ENCODE measurements around the gene GNB3. TPM values are rescaled to one million over a fixed set of nuclear protein-coding genes. Genes with fewer than 3 reads are reported as not detected.

GNB3 gene
- total RNA-seq, 2 experiments from 2014 or later: not detected

GRCh38 chr12:6832125-6832524 lies 8.6 kb upstream of the GNB3 start:
- ChIA-PET CTCF (interaction anchor here (1.1 to 3.6 kb wide), 6 partner anchors 7 to 79 kb away, joined by 3 to 21 read pairs (median 7); partner anchors contain the start of genes CDCA3, GNB3 and MLF2), POLR2A (no interaction called here)
- Mint-ChIP-seq H3K9me3 (no peaks in the 10 kb centered on the region), H3K36me3 (ENCODE audit: low read depth) (no peaks in the 10 kb centered on the region), H3K27ac (no peak overlapping the region), H3K4me1 (peaks cover 16% of the 10 kb centered on the region), H3K4me3 (no peak overlapping the region), H3K27me3 (peaks cover 37% of the 10 kb centered on the region)
- DNase-seq: no peak

DNA sequence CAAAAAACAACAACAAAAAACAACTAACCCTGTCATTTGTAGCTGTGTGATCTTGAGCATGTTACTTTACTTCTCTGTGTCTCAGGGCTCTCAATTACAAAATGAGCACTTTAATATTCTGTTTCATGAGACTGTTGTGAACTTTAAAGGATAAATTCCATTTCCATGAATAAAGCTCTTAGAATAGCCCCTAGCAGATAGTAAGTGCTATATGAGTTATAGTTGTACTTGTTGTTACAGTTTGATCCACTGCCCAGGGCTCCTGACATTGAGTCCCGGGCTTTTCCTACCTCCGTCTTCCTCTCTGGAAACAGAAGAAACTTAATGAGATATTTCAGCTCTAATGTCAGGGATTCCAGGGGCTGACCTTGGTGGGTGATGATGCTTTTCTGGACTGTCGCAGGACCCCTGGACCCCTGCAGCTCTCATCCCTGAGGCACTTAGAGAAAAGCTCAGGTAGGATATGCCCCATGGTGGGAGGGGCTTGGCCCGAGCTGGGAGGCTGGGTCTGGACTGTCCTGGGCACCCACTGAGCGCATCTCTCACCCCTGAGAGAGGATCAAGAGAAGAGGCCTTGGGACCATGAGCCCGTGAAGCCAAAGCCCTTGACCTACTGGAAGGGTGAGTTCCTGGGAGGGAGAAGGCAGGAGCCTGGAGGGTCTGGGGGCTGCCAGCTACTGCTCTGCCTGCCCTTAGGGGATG lies 7.4 kb upstream of the GNB3 start:
- POLR2A ChIA-PET: interaction anchor here (0.6 kb wide), 1 partner anchor 280 kb away, joined by 3 read pairs; no protein-coding TSS in a partner anchor
- Mint-ChIP-seq H3K27ac (no peak overlapping the region), H3K9me3 (no peaks in the 10 kb centered on the region), H3K4me3 (no peak overlapping the region), H3K27me3 (peaks cover 30% of the 10 kb centered on the region), H3K36me3 (ENCODE audit: low read depth) (no peaks in the 10 kb centered on the region), H3K4me1 (peaks cover 10% of the 10 kb centered on the region)
- CTCF ChIA-PET: interaction anchor here (0.7 to 4.3 kb wide), 12 partner anchors 9 to 218 kb away, joined by 3 to 22 read pairs (median 6); partner anchors contain the start of genes CDCA3, MLF2 and TPI1
- no peak for DNase-seq

DNA sequence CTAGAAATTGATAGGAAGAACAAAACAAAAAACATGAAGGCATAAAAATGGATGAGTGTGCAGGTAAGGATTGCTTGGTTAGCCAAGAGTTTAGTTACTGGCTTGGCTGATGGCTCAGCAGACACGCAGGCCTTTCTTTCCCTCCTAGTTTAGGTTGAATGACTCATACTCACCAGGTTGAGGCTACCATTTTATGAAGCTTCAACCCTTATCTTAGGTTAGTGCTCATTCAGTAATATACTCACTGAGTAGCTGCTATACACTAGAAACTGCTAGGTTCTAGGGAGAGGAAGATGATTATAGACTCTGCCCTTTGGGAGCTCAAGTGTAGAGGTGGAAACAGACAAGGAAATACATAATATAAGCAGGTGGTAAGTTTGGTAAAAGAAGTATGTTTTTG lies 6.5 kb upstream of the GNB3 start:
- Mint-ChIP-seq H3K36me3 (ENCODE audit: low read depth) (no peaks in the 10 kb centered on the region), H3K27ac (no peak overlapping the region), H3K27me3 (peaks cover 24% of the 10 kb centered on the region), H3K4me3 (no peak overlapping the region), H3K4me1 (peaks cover 5% of the 10 kb centered on the region), H3K9me3 (no peaks in the 10 kb centered on the region)
- DNase-seq: no peak
- ChIA-PET POLR2A (interaction anchor here (0.6 kb wide), 2 partner anchors 124 to 279 kb away, joined by 3 read pairs; no protein-coding TSS in a partner anchor), CTCF (interaction anchor here (0.6 to 4.3 kb wide), 14 partner anchors 10 to 271 kb away, joined by 3 to 22 read pairs (median 4); partner anchors contain the start of genes CDCA3 and MLF2)

- H3K4me1 Mint-ChIP-seq: peaks cover 5% of the 10 kb centered on the region
- ChIA-PET CTCF (interaction anchor here (0.6 to 4.3 kb wide), 16 partner anchors 9 to 271 kb away, joined by 3 to 22 read pairs (median 4); partner anchors contain the start of genes CDCA3 and MLF2), POLR2A (interaction anchor here (0.6 kb wide), 1 partner anchor 124 kb away, joined by 3 read pairs; no protein-coding TSS in a partner anchor)
- H3K27ac Mint-ChIP-seq: no peak overlapping the region
- no peaks in the 10 kb centered on the region for H3K9me3 Mint-ChIP-seq
- H3K27me3 Mint-ChIP-seq: peaks cover 18% of the 10 kb centered on the region
- no peak overlapping the region for H3K4me3 Mint-ChIP-seq
- no peak for DNase-seq
- H3K36me3 Mint-ChIP-seq (ENCODE audit: low read depth): no peaks in the 10 kb centered on the region
These were observed 5.9 kb upstream of the GNB3 start for GRCh38 chr12:6834873-6835272.

DNA sequence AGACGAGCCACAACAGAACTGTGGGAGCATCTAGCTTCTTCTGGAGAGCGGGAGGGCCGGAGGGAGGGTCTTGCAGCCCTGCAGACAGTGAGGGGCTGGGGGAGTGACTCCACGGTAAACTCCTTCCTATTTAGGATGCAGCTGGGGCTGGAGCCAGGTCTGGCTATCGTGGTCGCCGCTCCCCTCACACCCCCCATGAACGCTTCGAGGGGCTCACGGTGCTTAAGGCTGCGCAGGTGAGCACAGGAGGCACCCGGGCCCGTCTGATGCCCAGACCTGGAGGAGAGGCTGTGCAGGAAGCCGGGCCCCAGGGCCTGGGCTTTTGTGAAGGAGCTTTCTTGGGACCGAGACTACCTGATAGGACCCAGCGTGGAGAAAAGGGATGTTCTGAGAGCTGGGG lies 3.9 kb upstream of the GNB3 start:
- DNase-seq: no peak
- Mint-ChIP-seq H3K4me1 (peaks cover 5% of the 10 kb centered on the region), H3K9me3 (no peaks in the 10 kb centered on the region), H3K4me3 (no peak overlapping the region), H3K27me3 (no peaks in the 10 kb centered on the region), H3K36me3 (ENCODE audit: low read depth) (no peaks in the 10 kb centered on the region), H3K27ac (no peak overlapping the region)
- CTCF ChIA-PET: interaction anchor here (0.8 to 4.3 kb wide), 11 partner anchors 10 to 84 kb away, joined by 3 to 22 read pairs (median 4); partner anchors contain the start of genes CDCA3, MLF2, SPSB2 and TPI1
- POLR2A ChIA-PET: no interaction called here

GRCh38 chr12:6837370-6838060 lies 3.2 kb upstream of the GNB3 start:
- Mint-ChIP-seq H3K4me1 (peaks cover 5% of the 10 kb centered on the region), H3K9me3 (no peaks in the 10 kb centered on the region)

GRCh38 chr12:6838854-6839253 lies 1.9 kb upstream of the GNB3 start:
- DNase-seq: no peak
- Mint-ChIP-seq H3K36me3 (ENCODE audit: low read depth) (no peaks in the 10 kb centered on the region), H3K27me3 (no peaks in the 10 kb centered on the region), H3K4me1 (peaks cover 5% of the 10 kb centered on the region), H3K27ac (no peak overlapping the region), H3K4me3 (no peak overlapping the region), H3K9me3 (no peaks in the 10 kb centered on the region)
- POLR2A ChIA-PET: interaction anchor here (1.2 kb wide), 1 partner anchor 8 kb away, joined by 3 read pairs; no protein-coding TSS in a partner anchor
- CTCF ChIA-PET: interaction anchor here (0.9 to 2.3 kb wide), 6 partner anchors 10 to 87 kb away, joined by 3 to 7 read pairs (median 4); no protein-coding TSS in a partner anchor

More at GRCh38 chr12:6837370-6838060, 3.2 kb upstream of the GNB3 start:
- ChIA-PET CTCF (interaction anchor here (0.8 to 4.3 kb wide), 8 partner anchors 9 to 84 kb away, joined by 3 to 22 read pairs (median 4); partner anchors contain the start of genes CDCA3, MLF2, SPSB2 and TPI1), POLR2A (no interaction called here)
- no peak for DNase-seq
- Mint-ChIP-seq H3K4me3 (no peak overlapping the region), H3K36me3 (ENCODE audit: low read depth) (no peaks in the 10 kb centered on the region), H3K27me3 (no peaks in the 10 kb centered on the region), H3K27ac (no peak overlapping the region)

GRCh38 chr12:6839482-6840201 lies 1.1 kb upstream of the GNB3 start:
- CTCF ChIA-PET: interaction anchor here (0.9 to 4.6 kb wide), 8 partner anchors 11 to 88 kb away, joined by 3 to 24 read pairs (median 4); partner anchors contain the start of genes CDCA3, P3H3, SPSB2 and USP5
- POLR2A ChIA-PET: interaction anchor here (0.6 to 1.2 kb wide), 3 partner anchors 9 to 281 kb away, joined by 3 read pairs; partner anchors contain the start of gene USP5
- Mint-ChIP-seq H3K9me3 (no peaks in the 10 kb centered on the region), H3K27ac (no peak overlapping the region), H3K4me3 (no peak overlapping the region), H3K27me3 (no peaks in the 10 kb centered on the region), H3K4me1 (peaks cover 5% of the 10 kb centered on the region), H3K36me3 (ENCODE audit: low read depth) (no peaks in the 10 kb centered on the region)
- DNase-seq: no peak

DNA sequence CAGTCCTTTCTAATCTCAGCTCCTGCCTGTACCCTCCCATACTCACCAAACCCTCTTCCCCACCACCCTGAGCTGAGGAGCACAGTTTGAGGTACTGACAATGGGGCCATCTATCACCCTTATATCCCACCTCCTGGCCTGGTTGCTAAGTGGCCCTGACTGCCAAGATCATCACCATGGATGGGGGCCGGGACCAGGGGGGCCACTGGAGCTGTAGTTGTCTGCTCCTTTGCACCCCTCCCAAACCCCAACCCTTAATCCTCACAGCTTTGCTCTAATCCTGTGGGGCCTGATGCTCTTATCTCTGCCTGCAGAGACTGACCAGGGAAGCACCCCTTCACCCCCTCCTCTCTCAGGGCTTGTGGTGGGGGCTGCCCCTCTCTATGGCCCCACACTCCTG lies 395 bp upstream of the GNB3 start:
- Mint-ChIP-seq H3K27ac (no peak overlapping the region), H3K36me3 (ENCODE audit: low read depth) (no peaks in the 10 kb centered on the region), H3K4me3 (no peak overlapping the region), H3K4me1 (peaks cover 5% of the 10 kb centered on the region), H3K27me3 (no peaks in the 10 kb centered on the region), H3K9me3 (no peaks in the 10 kb centered on the region)
- CTCF ChIA-PET: interaction anchor here (1.4 to 4.6 kb wide), 6 partner anchors 9 to 75 kb away, joined by 4 to 24 read pairs (median 8); partner anchors contain the start of genes CDCA3, P3H3, SPSB2 and USP5
- POLR2A ChIA-PET: interaction anchor here (0.8 kb wide), 1 partner anchor 11 kb away, joined by 3 read pairs; the partner anchor contains the start of gene USP5
- DNase-seq: no peak

GRCh38 chr12:6842075-6842474 lies 1.4 kb downstream of the GNB3 start:
- no peak overlapping the region for H3K4me3 Mint-ChIP-seq
- CTCF ChIA-PET: interaction anchor here (1.0 to 4.6 kb wide), 6 partner anchors 7 to 89 kb away, joined by 3 to 24 read pairs (median 8); partner anchors contain the start of genes CDCA3, MLF2, P3H3 and USP5
- no peaks in the 10 kb centered on the region for H3K27me3 Mint-ChIP-seq
- H3K27ac Mint-ChIP-seq: no peak overlapping the region
- POLR2A ChIA-PET: no interaction called here
- no peaks in the 10 kb centered on the region for H3K4me1 Mint-ChIP-seq
- H3K36me3 Mint-ChIP-seq (ENCODE audit: low read depth): peaks cover 10% of the 10 kb centered on the region
- H3K9me3 Mint-ChIP-seq: no peaks in the 10 kb centered on the region
- no peak for DNase-seq

DNA sequence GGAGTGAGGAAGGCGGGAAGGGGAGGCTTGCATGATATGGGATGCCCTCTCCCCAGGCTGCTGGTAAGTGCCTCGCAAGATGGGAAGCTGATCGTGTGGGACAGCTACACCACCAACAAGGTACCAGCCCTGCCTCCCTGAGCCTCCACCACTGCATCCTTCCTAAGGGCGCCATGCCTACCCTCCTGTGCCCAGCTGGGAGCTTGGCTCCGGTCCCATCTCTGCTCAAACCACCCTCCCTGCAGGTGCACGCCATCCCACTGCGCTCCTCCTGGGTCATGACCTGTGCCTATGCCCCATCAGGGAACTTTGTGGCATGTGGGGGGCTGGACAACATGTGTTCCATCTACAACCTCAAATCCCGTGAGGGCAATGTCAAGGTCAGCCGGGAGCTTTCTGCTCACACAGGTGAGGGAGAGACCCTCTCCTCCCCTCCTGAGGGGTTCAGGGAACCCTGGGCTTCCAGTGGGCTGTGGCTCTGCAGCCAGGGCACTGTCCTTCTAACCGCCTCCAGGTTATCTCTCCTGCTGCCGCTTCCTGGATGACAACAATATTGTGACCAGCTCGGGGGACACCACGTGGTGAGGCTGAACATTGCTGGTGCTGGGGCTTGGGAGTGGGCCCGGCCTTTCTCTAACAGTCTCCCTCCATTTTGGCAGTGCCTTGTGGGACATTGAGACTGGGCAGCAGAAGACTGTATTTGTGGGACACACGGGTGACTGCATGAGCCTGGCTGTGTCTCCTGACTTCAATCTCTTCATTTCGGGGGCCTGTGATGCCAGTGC lies 2.6 kb downstream of the GNB3 start:
- Mint-ChIP-seq H3K27ac (no peak overlapping the region), H3K9me3 (no peaks in the 10 kb centered on the region), H3K4me3 (no peak overlapping the region), H3K4me1 (peaks cover 7% of the 10 kb centered on the region), H3K36me3 (ENCODE audit: low read depth) (peaks cover 20% of the 10 kb centered on the region), H3K27me3 (no peaks in the 10 kb centered on the region)
- DNase-seq: no peak
- POLR2A ChIA-PET: no interaction called here
- CTCF ChIA-PET: interaction anchor here (1.2 to 4.6 kb wide), 7 partner anchors 8 to 90 kb away, joined by 5 to 24 read pairs (median 6); partner anchors contain the start of genes CDCA3, MLF2, SPSB2 and USP5
